H1 (cell line): ENCODE measurements around the gene CACNG3.

Experiments
- CEBPB ChIP-seq: IDR thresholded peaks from 2 replicates; pipeline ENCODE4 v1.6.1; 2012; ENCODE audit warnings: low read depth, low read length
- EP300 ChIP-seq, 2 experiments: IDR thresholded peaks; 1 replicate in 1 of 2; 2 replicates in 1 of 2; pipeline ENCODE4 v1.6.1; 2011 to 2012; ENCODE audit warnings: low read depth in 2 of 2, low read length in 2 of 2, mild to moderate bottlenecking in 2 of 2, borderline replicate concordance in 1 of 2, inconsistent platforms in 1 of 2, moderate library complexity in 1 of 2
- EZH2 ChIP-seq: fragments of 200-600 bp; sonication (generic); IDR thresholded peaks from 2 replicates; pipeline ENCODE4 v1.7.1; 2012; ENCODE audit warnings: low read depth, mild to moderate bottlenecking, moderate library complexity, low read length, inconsistent platforms; ENCODE audit not compliant: severe bottlenecking
- FOSL1 ChIP-seq: IDR thresholded peaks from 2 replicates; pipeline ENCODE4 v1.6.1; 2011; ENCODE audit warnings: mild to moderate bottlenecking, low read depth, low read length, moderate library complexity; ENCODE audit not compliant: insufficient read depth
- MAX ChIP-seq: IDR thresholded peaks from 2 replicates; pipeline ENCODE4 v1.6.1; 2012; ENCODE audit warnings: inconsistent platforms
- RNF2 ChIP-seq: fragments of 200-900, 300-1000 bp; sonication (generic); IDR thresholded peaks from 2 replicates; pipeline ENCODE4 v1.7.1; 2016; ENCODE audit warnings: borderline replicate concordance, low read depth, mild to moderate bottlenecking, antibody characterized with exemption, low read length; ENCODE audit not compliant: poor library complexity, severe bottlenecking; ENCODE audit errors: missing control alignments
- SIN3A ChIP-seq, 2 experiments: IDR thresholded peaks in 1 of 2; conservative IDR thresholded peaks in 1 of 2; 2 replicates each; pipeline ENCODE4 v1.6.1; 2011 to 2012; ENCODE audit warnings: low read length in 2 of 2, improper control_type of control experiment in 1 of 2, low read depth in 1 of 2, mild to moderate bottlenecking in 1 of 2
- SUZ12 ChIP-seq: fragments of 200-600 bp; sonication (generic); IDR thresholded peaks from 2 replicates; pipeline ENCODE4 v1.6.1; 2012; ENCODE audit warnings: mild to moderate bottlenecking, inconsistent platforms, low read length, moderate library complexity, mixed read lengths
- YY1 ChIP-seq: IDR thresholded peaks from 2 replicates; pipeline ENCODE4 v1.6.1; 2011; ENCODE audit warnings: low read depth, mild to moderate bottlenecking, low read length
- TF ChIP-seq, protein P1 (sequence below), 3 experiments: IDR thresholded peaks; 1 replicate in 2 of 3; 2 replicates in 1 of 3; pipeline versions ENCODE4 v1.5.1 to v1.6.1; 2011; ENCODE audit warnings: low read length in 3 of 3, mild to moderate bottlenecking in 3 of 3, inconsistent platforms in 2 of 3, low read depth in 1 of 3, moderate library complexity in 1 of 3; ENCODE audit not compliant: insufficient read depth in 1 of 3; ENCODE audit errors: control extremely low read depth in 1 of 3
- TF ChIP-seq, protein P2 (sequence below): IDR thresholded peaks from 2 replicates; pipeline ENCODE4 v1.6.1; 2011; ENCODE audit warnings: low read length, improper control_type of control experiment

DNA sequence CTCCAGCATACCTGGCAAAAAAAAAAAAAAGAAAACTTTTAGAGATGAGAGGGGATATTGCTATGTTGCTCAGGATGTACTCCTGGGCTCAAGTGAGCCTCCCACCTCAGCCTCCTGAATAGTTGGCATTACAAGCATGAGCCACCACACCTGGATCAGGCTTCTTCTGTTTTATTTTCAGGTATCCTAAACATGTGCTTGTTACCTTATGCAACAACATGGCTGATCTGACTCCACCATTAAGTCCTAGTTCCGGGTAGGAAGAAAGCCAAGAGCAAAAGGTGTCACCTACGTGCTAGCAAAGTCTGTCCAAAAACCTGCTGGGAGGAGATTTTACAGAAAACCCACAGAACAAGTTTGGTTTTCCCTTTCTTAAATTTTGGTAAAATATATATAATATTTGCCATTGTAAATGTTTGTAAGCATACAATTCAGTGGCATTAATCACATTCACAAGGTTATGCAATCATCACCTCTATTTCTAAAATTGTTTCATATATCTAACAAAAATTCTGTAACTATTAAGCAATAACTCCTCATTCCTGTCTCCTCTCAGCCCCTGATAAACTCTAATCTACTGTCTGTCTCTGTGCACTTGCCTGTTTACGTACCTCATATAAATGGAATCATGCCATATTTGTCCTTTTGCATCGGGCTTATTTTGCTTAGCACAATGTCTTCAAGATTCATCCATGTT, 9.1 kb upstream of the CACNG3 start:
- TF ChIP-seq EZH2 (no peak), MAX (no peak), SUZ12 (no peak), YY1 (no peak), CEBPB (no peak), SIN3A (conservative IDR thresholded peaks at IDR 0.05 in 1 of 2, IDR thresholded peaks at IDR 0.05 in 1 of 2; ENCODE audit: low read depth in 1 of 2, low read length in 2 of 2) (no peak), EP300 (IDR thresholded peaks at IDR 0.05; ENCODE audit: borderline replicate concordance in 1 of 2, low read depth in 2 of 2, low read length in 2 of 2) (no peak), RNF2 (no peak), FOSL1 (no peak)
- TF ChIP-seq, protein P1, sequence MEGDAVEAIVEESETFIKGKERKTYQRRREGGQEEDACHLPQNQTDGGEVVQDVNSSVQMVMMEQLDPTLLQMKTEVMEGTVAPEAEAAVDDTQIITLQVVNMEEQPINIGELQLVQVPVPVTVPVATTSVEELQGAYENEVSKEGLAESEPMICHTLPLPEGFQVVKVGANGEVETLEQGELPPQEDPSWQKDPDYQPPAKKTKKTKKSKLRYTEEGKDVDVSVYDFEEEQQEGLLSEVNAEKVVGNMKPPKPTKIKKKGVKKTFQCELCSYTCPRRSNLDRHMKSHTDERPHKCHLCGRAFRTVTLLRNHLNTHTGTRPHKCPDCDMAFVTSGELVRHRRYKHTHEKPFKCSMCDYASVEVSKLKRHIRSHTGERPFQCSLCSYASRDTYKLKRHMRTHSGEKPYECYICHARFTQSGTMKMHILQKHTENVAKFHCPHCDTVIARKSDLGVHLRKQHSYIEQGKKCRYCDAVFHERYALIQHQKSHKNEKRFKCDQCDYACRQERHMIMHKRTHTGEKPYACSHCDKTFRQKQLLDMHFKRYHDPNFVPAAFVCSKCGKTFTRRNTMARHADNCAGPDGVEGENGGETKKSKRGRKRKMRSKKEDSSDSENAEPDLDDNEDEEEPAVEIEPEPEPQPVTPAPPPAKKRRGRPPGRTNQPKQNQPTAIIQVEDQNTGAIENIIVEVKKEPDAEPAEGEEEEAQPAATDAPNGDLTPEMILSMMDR (IDR thresholded peaks at IDR 0.05; ENCODE audit: control extremely low read depth in 1 of 3, insufficient read depth in 1 of 3, low read depth in 1 of 3, low read length in 3 of 3), result no peak
- TF ChIP-seq, protein P2, sequence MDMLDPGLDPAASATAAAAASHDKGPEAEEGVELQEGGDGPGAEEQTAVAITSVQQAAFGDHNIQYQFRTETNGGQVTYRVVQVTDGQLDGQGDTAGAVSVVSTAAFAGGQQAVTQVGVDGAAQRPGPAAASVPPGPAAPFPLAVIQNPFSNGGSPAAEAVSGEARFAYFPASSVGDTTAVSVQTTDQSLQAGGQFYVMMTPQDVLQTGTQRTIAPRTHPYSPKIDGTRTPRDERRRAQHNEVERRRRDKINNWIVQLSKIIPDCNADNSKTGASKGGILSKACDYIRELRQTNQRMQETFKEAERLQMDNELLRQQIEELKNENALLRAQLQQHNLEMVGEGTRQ, result no peak
